K562 treated with DMSO at 1 percent for 4 hours (cell line): Measurements from ENCODE around the gene PDCD6IP. TPM values are rescaled to one million over a fixed set of nuclear protein-coding genes. Genes with fewer than 3 reads are reported as not detected.

ENCODE experiments used
- total RNA-seq: library from RNA; unstranded; fragments of 300-600 nt; gene quantifications from 2 replicates; pipeline ENCODE4 v1.2.3, GENCODE V29; 2022; ENCODE audit not compliant: insufficient read depth

The PDCD6IP gene
- 73.9 and 94.5 TPM in 2 replicates for total RNA-seq

GRCh38 chr3:33798418-33799201 lies at the start of gene PDCD6IP:
Gene PDCD6IP, plus strand, starts transcription at chr3:33798630. Its CDS starts 99 bp downstream, at chr3:33798729.

Other genes starting within 250 kb of the PDCD6IP start
- gene CLASP2, start 80.4 kb upstream of the PDCD6IP start, total RNA-seq, result 12.6 and 15.9 TPM in 2 replicates